NOMO-1 (cell line): ENCODE measurements around the gene TRPM3.
"Not testable (repeated sequence)": the region's sequence is repeated elsewhere in the genome, so short reads cannot be mapped to it uniquely, and the experiment has no call there.

ENCODE experiments used
- DNase-seq, 2 experiments: peaks; one replicate each; lab custom pipeline; 2025; ENCODE audit not compliant: unreplicated experiment in 2 of 2; lab: John Stamatoyannopoulos, UW

Gene TRPM3

GRCh38 chr9:71003346-71003745 lies 118.1 kb downstream of the TRPM3 start:
- DNase-seq, result no peak

DNA sequence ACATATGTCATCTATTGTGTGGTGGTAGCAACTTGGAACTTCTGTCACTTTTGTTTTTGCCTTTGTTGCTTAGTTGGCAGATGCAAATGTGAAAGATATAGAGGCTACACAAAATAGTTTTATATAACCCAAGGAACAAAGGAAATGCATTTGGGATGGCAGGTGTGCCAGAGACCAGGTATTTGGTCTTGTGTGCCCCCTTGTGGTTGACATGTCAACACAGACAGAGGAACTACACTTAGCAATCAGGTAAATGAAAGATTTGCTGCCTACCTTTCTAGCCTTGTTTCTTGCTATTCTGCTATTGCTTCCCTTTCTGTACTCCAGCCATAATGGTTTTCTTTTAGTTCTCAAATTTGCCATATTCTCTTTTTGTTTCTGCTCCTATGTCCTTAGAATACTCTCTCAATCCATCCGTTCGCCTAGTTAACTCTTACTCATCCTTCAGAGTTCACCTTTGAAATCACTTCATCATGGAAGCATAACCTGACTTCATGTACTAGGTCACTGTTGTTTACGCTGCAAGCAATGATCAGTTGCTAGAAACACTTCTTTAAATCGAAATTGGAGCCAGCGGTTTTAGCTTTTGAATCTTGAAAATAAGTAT lies 119.5 kb downstream of the TRPM3 start:
- no peak for DNase-seq

- no peak for DNase-seq
These were observed 122.5 kb downstream of the TRPM3 start for GRCh38 chr9:70998962-70999361.

DNA sequence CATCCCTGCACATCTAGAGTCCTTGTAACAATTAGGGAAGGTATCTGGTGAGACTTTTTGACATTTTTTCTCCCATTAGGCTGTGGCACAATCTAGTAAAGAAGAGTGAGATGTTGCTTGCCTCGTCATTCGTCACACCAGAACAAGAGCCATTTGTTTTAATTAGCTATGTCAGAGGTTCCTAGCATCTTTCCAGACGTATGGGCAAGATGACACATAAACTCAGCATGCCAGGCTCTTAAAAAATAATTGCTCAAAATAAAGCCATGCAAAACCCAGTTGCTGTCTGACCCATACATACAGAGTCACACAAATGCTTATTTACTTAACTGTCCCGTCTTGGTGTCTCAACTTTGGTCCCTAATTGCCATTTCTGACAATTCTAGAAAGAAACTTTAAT lies 125.9 kb downstream of the TRPM3 start:
- DNase-seq, result no peak

DNA sequence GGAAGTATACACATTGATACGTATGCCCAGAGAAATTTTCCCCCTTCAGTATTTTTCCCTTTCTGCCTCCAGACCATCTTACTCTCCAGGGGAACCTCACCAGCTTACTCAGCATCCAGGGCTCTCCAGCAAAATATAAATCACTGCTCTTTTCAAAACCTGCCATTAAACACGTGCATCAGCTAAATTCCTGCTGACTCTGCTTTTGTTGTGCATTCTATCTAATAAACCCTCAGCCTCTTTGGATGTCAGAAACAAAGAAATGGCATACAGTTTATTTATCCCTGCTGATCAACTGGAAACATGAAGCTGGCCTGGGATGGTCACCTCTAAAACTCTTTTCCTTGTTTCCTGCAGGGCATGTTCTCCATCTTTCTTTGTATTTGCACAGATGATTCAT lies 126.8 kb downstream of the TRPM3 start:
- no peak for DNase-seq

DNA sequence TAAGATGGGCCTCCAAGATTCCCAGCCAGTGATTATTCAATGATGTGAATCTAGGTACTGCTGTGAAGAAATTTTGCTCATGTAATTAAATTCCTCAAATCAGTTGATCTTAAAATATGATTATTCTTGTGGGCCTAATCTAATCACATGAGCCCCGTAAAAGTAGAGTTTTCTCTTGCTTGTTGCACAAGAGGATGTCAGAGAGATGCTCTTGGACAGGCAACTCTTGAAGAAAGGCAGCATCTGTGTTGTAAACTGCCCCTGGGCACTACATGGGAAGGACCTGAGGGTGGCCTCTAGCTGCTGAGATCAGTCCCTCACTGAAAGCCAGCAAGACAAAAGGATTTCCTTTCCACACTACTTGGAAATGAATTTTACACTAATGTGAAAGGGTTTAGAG lies 132.9 kb downstream of the TRPM3 start:
- no peak for DNase-seq

DNA sequence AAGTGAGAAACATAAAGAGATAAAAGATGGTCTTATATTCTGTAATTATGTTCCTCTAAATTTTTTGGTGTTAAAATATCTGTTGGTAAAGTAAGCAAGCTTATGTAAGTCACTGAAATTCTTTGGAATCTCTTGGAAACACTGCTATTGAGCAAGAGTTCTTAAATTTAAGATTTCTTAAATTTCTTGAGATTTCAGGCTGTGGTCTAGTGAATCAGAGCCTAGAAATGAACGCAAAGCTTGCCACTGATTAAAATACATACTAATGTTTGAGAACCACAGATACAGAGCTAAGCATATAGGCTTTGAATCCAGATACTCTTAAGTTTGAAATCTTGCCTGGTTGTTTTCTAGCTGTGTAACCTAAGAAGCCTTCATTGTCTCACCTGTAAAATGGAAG lies 133.4 kb downstream of the TRPM3 start:
- DNase-seq, result no peak

GRCh38 chr9:70986984-70987383 lies 134.4 kb downstream of the TRPM3 start:
- no peak for DNase-seq

- DNase-seq, result no peak
These were observed 137.6 kb downstream of the TRPM3 start for GRCh38 chr9:70983723-70984295.

GRCh38 chr9:70981312-70981711 lies 140.1 kb downstream of the TRPM3 start:
- DNase-seq, result no peak

DNA sequence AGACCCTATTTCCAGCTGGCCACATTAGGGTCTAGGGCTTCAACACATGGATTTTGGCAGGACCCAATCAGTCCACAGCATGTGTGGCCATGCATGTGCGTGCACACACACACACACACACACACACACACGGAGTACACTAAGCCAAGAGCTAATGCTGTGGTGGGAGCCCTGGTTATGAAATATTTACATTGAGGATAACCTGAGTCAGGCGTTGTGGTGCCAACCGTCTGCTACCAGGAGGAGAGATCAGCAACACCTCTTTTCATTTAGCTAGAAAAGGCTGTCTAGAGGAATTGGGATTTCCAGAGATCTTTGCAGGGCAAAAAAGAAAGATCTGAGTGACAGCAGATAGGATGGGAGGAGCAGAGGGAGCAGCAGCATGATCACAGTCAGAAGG lies 141.5 kb downstream of the TRPM3 start:
- DNase-seq, result no peak

DNA sequence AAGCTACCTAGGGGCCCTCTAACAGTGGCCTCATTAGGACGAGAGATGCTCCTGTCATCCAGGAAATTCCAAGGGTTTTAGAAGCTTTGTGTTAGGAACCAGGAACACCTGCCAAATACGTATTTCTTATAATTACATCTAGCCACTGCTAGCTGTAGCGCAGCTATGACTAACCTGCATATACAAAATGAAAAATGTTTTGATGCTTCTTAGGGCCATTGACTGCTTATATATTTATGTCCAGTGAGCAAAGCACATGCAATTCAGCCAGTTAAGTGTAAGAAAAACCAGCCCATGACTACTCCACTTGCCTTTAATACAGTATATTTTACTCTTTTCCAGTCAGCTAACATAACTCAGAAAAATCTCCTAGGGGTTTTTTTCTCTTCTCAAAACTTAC lies 143.3 kb downstream of the TRPM3 start:
- DNase-seq, result no peak

GRCh38 chr9:70975821-70976220 lies 145.6 kb downstream of the TRPM3 start:
- no peak for DNase-seq

GRCh38 chr9:70971723-70972122 lies 149.7 kb downstream of the TRPM3 start:
- no peak for DNase-seq

GRCh38 chr9:70966380-70966779 lies 155.0 kb downstream of the TRPM3 start:
- not testable (repeated sequence) for DNase-seq

GRCh38 chr9:70964861-70965260 lies 156.6 kb downstream of the TRPM3 start:
- DNase-seq, result no peak

GRCh38 chr9:70963554-70963953 lies 157.9 kb downstream of the TRPM3 start:
- no peak for DNase-seq

DNA sequence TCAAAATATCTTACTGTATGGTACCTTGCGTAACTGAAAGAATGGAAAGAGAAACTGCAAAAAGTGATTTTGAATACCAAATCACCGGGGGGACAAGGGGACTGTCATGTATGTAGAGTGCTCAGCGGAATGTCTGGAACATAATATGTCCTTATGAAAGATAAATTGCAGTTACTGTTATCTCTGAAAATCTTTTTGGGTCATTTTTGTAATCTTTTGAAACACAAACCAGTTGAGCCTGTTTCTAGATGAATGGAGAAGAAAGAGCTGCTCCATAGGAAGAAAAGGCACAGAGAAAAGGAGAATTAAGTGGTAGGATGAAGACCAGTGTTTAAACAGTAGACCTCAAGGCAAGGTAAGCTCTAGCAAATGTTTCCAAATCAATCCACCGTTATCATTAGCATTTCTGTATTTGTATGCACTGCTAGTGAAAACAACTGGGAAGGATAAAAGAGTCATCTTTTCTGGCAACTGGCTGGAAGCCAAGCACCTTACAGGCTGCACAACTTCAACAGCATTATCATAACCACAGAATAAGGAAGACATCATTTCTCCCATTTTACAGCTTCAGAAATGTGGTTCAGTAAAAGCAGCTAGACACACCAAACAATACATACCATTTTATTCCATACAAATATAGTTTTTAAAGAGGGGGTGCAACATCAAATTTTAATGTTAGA lies 158.5 kb downstream of the TRPM3 start:
- no peak for DNase-seq

GRCh38 chr9:70959366-70959765 lies 162.1 kb downstream of the TRPM3 start:
- DNase-seq, result no peak

GRCh38 chr9:70954596-70955143 lies 166.8 kb downstream of the TRPM3 start:
- DNase-seq, result no peak

DNA sequence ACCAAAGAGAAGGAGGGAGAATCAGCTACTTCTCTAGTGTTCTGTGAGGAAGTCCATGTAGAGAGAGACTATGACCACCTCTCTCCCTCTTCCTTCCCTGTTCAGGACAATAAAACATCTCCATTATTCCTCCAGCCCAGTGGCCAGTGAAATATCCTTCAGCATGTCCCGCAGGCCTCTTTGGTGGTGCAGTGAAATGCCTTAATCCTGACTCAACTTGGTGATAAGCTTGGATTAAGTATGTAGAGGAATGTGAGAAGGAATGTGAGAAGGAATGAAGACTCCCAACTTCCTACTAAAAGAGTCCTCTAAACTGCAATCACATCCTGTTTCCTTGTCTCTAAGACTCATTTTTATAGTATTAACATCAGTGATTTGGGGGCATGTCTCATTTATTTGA lies 167.3 kb downstream of the TRPM3 start:
- no peak for DNase-seq
